ENCODE results near the gene RPTOR. TPM values are rescaled to one million over a fixed set of nuclear protein-coding genes. Genes with fewer than 3 reads are reported as not detected.
"Not testable (repeated sequence)": the region's sequence is repeated elsewhere in the genome, so short reads cannot be mapped to it uniquely, and the experiment has no call there.

RPTOR gene
- total RNA-seq, 1 experiment from 2014 or later = 19.7 TPM

DNA sequence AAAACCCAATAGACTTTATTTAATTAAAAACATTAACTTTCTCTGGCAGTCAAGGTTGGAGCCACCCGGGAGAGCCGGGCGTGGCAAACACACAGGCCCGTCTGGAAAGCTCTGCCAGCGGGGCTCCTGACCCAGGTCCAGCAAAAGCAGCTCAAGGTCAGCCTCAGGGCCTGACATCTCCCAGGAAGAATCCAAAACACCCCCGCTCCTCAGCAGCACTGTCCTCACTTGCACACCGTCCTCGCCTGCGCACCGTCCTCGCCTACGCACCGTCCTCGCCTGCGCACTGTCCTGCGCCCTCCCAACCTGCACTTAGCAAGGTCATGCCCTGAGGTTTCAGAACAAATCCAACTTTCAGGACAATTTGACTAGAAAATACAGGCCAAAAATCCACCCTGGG, 31.4 kb upstream of the RPTOR start:
- no peak for DNase-seq (ENCODE audit: extremely low read depth, low read depth)

DNA sequence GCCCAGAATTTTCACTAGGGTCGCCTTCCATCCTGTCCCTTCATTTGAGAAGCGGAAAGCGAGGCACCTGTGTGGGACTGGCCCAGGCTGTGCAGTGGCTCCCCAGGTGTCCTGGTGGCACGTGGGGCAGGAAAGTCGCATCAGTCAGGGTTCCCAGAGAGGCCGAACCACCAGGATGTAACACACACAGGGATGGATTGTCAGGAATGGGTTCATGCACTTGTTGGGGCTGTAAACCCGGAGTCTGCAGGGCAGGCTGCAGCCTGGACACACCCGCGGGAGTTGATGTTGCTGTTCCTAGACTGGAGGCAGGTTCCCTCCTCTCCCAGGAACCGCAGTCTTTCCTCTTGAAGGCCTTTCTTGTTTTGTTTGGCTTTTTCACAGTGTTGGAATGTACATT, 30.7 kb upstream of the RPTOR start:
- DNase-seq (ENCODE audit: extremely low read depth, low read depth) = no peak

DNA sequence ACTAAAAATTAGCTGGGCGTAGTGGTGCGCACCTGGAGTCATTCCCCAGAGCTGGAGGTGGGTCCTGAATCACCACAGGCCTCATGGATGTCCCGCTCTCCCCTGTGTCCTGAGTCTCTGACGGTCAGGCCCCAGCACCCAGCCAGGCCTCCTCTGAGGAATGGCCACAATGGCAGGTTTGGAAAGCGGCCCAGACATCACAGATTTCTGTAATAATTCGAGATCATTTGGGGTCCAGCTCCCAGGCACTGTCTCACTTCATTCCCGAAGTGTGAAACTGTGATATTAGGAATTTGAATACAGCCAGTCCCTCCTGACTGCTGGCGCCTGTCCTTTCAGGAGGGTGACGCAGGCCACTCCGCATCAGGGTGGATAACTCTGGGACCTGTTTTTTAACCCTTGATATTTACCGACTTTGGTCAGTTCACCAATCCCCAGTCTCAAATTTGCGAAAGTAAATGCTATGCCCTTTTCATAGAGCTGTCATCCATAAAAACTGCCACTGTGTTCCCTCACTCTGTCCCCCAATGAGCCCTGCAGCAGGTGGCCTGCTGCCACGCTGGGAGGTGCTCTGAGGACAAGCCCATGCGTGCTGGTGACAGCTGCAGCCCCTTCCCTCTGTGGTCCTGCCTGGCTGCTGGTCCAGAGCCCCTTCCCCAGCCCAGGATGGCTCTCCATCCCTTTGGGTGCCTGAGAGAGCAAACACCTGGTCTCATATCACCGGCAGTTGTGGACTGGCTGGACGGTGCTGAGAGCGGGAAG, 28.3 kb upstream of the RPTOR start:
- no peak for DNase-seq (ENCODE audit: extremely low read depth, low read depth)

DNA sequence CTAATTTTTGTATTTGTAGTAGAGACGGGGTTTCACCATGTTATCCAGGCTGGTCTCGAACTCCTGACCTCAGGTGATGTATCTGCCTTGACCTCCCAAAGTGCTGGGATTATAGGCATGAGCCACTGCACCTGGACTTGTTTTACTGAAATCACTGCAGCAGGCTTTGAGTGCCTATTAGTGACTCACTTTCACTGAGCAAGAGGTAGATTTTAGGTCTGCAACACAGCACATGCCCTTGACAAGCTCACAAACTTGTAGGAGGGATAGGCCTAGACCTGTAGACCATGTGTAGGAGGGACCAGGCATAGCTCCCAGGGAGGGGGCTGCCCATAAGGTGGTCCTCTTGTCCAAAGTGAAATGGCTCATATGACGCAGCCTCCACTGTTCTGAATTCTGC, 27.0 kb upstream of the RPTOR start:
- DNase-seq (ENCODE audit: extremely low read depth, low read depth) = no peak

DNA sequence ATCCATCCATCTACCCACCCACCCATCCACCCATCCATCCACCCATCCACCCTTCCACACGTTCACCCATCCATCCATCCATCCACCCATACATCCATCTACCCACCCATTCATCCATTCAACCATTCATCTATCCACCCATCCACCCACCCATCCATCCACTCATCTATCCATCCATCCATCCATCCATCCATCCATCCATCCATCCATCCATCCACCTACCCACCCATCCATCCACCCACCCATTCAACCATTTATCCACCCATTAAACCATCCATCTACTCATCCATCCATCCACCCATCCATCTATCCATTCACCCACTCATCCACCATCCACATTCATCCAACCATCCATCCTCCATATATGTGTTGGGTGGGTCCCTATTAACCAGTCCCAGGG, 26.2 kb upstream of the RPTOR start:
- no peak for DNase-seq (ENCODE audit: extremely low read depth, low read depth)

DNA sequence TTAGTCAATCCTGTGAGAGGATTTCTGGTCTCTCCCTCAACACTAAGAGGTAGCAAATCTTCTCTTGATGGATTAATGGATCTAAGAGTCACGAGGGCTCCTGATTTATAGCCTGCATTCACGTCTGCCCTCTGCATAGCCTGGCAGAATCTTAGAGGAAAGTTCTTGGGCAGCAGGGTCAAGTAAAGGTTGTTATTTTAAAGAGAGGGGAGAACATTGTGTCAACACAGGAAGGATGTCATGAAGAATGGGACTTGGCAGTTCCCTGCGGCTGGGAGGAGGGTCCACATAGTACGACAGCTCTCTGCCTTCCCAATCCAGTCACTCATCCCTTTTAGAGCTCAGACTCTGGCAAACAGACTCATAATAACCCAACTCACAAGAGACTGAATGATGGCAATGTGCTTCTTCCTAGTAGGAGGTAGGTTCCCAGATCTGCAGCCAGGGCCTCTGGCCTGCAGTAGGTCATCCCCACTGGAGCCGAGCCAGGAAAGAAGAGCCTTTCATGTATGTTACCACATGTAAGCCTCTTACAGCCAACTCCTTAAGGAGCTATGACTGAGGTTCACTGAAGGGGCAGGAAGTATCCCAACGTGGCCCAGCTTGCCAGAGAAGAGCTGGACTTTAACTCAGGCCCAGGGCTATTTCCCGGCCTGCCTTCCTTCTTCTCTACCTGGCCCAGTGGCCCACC, 25.4 kb upstream of the RPTOR start:
- DNase-seq (ENCODE audit: extremely low read depth, low read depth) = no peak

DNA sequence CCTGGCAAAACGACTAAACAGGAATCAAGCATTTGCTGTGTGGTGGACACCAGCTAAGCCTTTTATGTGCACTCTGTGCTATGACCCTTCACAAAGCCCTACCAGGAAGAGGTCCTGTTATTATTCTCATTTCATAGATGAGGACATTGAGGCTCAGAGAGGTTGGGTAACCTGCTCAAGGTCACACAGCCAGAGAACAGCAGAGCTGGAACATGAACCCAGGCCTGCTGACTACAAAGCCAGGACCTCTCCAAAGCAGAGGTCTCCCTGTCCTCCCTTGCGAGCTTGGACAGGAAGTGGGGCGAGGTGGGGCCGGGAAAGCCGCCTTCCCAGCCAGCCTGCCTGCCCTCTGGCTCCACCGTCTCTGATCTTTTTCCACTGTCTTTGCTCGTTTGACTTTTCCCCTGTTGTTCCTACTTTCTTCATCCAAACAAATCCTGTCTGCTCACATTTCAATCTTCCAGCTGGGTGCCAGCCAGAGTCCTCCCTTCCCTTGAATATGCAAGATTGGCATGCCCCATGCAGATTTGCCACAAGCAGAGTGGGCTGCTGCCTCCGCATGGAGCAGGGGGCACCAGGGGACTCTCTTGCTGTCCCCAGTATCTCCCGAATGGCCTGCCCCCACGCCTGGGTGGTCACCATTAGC, 23.7 kb upstream of the RPTOR start:
- DNase-seq (ENCODE audit: extremely low read depth, low read depth) = no peak

DNA sequence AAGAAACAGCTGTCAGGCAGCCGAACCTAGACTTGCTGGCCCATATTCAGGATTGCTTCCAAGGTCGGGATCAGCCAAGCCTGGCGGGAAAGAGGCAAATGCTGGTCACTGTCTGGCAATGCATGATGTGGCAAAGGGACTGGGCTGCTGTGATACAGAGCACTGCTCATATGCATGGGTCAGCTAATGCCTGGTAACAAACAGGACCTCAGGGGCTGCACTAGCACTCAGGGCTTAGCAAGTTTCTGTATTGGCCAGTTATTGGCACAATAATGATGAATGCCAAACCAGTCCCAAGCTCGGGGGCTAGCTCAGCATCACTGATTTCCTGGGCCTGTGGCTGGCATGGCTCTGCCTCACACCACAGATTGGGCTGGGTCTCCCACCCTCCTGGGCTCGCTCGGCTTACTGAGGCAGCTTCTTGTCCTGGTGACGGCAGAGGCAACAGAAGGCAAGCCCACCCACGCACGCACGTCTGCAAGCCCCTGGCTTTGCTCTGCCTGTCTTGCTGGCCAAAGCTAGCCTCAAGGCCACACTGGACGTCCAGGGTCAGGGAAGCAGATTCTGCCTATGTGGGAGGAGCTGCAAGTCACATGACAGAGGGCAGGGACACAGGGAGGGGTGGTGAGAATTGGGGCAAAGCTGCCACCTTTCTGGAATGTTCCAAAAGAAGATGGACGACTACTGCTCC, 21.4 kb upstream of the RPTOR start:
- no peak for DNase-seq (ENCODE audit: extremely low read depth, low read depth)

DNA sequence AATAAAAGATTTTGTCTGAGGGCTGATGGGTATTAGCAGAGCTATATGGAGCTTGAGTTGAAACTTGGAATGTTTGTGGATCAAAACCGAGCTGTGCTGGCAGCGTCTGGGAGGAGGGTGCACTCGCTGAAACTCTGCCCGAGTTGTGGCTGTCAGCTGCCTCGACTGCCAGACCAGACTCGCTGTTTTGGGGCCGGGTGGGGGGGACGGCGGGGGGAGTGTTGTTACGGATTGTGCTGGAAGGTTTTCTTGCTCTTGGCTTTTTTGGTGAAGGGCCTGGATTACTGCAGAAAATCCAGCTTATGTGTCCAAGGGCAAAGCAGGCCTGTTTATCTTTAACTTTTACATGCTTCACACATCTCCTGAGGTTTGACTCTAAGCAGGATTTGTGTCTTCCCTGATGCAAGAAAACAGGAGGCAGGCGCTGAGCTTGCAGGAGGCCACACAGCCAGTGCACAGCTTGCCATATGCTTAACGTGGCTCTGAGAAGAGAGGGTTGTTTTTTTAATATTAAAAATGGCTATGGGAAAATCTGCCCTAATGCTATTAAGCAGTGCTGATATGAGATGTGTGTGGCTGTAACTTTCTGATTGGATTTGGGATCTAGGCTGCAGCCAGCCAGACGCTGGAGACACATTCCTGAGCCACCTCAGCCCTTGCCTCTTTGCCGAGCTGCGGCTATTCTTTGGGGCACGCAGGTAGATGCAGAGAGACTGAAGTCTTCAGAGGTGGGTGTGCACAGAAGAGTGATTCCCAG, 20.5 kb upstream of the RPTOR start:
- DNase-seq (ENCODE audit: extremely low read depth, low read depth) = no peak

DNA sequence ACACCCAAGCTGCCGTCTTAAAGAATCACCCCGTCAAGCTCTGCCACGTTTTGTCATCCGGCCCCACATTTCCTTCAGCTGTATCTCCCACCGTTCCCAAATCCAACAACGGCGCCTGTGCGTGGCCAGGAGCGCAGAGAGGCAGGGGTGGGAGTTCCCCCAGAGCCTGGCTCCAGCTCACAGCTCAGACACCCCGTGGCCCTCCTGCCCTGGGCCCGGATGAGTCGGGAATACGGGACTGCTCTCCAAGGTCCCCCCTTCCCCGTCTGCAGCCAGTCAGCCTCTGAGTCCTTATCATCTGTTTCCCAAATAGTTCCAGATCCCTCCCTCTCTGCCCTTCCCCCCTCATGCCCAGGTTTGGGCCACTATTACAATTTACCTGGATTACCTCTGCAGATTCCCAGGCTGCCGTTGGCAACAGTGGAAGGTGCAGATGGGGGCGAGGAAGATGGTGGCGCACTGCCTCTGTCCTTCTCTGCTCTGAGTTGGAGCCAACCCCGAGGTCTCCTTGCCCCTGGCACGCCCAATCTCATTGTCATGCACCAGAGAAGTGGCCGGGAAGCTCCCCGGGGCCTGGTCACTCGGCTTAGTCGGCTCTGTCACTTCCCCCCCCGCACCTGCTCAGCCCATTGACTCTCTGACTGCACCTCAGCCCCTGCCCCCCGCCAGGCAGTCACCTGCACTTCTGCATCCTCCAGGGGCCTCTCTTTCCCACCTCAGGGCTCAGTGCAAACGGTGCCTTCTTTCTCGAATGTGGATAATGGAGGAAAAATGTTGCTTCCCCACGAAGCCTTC, 18.3 kb upstream of the RPTOR start:
- DNase-seq (ENCODE audit: extremely low read depth, low read depth) = no peak

DNA sequence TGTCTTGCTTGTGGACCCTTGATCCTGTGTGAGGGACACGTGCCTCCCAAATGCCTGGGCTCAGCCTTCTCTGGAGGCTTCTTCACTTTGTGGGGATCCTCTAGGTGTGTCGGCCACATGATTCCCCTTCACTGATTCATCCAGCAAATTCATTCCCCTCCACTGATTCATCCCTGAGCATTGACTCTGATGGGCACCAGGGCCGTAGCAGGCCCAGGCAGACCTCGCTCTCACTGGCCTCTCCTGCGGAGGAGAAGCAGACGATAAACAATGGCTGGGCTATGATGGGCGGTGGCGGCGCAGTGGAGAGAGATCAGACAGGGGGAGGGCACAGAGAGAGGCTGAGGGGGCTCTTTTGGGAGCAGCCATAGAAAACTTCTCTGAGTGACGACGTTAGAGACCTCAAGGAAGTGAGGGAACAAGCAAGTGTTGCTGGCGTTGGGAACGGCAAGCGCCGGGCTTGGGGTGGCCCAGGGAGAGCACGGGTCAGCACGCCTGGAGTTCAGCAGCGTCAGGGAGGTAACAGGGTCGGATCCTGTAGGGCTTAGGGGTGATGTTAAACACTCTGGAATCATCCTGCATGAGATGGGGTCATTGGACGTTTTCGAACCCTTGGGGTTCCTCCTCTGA, 17.5 kb upstream of the RPTOR start:
- no peak for DNase-seq (ENCODE audit: extremely low read depth, low read depth)

DNA sequence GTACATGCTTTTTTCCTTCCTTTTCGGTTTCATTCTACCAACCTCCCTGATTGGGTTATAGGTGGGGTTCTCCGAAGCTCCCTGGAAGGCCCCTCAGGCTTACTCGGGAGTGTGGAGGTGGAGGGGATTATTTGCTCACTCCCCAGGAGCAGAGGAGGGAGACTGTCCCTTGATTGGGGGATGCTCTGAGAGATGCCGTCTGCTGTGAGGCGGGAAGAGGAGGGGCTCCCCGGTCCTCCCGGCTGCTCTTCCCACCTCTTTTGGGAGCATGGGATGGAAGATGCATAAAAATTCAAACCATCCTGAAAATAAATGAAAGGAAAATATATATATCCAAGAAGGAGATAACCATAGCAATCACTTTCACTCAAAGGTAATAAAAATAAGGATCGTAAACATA, 16.1 kb upstream of the RPTOR start:
- no peak for DNase-seq (ENCODE audit: extremely low read depth, low read depth)

DNA sequence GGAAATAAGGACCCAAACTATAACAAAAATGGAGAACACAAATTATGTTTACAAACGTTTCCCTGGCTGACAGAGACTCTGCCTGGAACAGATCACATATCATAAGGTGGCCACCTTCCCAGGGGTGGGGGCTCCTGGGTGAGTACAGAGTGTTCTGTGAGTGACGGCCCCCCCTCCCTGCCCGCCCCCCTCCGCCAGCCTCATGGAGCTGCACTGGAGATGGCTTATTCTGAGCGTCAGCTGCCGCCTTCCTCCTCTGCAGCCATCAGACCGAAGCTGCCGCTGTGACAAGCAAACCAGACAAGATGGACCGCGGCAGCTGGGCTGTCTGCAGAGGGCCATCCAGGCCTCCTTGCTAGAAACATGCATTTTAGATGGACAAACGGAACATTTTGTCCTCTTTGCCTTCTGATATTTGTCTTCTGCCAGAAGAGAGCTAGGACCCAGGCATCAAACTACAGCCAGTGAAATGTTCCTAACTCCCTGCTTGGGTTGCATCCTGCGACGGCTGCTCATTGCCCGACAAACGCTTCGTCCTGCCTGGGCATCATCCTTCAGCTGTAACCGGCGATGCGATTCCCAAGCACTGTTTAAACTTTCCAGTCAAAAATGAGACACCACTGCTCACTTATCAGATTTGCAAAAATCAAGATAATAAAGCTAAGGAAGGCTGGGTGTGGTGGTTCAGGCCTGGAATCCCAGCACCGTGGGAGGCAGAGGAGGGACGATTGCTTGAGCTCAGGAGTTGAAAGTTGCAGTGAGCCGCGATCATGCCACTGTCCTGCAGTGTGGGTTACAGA, 15.3 kb upstream of the RPTOR start:
- no peak for DNase-seq (ENCODE audit: extremely low read depth, low read depth)

DNA sequence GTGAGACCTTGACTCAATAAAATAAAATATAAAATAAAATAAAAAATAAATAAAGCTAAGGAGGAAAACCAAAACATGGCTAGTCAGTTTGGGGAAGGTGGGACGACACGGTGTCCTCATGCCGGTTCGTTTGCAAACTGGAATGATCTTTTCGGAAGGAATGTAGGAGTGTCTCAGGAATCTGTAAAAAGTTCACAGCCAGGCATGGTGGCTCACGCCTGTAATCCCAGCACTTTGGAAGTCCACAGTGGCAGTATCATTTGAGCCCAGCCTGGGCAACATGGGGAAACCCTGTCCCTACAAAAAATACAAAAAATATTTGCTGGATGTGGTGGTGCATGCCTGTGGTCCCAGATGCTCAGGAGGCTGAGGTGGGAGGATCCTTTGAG, 14.7 kb upstream of the RPTOR start:
- no peak for DNase-seq (ENCODE audit: extremely low read depth, low read depth)

DNA sequence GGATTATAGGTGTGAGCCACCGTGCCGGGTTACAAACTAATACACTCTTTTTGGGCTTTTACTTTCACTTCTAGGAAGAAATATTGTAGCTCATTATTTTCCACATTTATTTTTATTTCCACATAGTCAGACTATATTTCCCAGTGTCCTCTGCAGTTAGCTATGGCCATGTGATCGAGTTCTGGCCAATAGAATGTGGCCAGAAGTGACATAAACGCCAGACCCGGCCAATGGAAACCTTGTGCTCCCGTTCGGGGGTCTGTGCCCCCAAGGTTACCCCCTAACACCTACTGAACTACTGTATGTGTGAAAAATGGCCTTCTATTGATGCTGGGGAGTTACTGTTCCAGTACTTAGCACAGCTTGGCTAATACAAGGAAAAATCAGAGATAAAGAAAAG, 13.2 kb upstream of the RPTOR start:
- DNase-seq (ENCODE audit: extremely low read depth, low read depth) = no peak

DNA sequence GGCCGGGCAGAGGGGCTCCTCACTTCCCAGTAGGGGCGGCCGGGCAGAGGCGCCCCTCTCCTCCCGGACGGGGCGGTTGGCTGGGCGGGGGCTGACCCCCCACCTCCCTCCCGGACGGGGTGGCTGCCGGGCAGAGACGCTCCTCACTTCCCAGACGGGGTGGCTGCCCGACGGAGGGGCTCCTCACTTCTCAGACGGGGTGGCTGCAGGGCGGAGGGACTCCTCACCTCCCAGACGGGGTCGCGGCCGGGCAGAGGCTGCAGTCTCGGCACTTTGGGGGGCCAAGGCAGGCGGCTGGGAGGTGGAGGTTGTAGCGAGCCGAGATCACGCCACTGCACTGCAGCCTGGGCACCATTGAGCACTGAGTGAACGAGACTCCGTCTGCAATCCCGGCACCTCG, 7.3 kb upstream of the RPTOR start:
- not testable (repeated sequence) for DNase-seq (ENCODE audit: extremely low read depth, low read depth)

DNA sequence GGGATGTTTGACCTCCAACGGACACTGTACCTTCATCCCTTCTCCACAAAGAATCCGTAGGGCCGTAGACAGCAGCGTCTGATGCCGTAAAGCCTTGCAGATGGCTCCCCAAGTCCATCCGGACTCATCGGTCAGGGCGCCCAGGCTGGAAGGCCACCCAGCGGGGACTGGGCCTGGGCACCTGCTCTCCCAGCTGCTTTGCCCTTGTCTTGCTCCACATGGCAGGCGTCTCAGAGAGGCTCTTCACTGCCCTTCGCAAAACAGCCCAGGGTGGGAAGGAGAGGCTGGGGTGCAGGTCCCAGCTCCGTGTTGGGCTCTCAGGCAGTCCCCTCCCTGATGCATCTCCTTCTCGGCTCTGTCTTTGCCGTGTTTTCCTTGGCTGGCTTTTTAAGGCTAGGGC, 6.2 kb upstream of the RPTOR start:
- no peak for DNase-seq (ENCODE audit: extremely low read depth, low read depth)

DNA sequence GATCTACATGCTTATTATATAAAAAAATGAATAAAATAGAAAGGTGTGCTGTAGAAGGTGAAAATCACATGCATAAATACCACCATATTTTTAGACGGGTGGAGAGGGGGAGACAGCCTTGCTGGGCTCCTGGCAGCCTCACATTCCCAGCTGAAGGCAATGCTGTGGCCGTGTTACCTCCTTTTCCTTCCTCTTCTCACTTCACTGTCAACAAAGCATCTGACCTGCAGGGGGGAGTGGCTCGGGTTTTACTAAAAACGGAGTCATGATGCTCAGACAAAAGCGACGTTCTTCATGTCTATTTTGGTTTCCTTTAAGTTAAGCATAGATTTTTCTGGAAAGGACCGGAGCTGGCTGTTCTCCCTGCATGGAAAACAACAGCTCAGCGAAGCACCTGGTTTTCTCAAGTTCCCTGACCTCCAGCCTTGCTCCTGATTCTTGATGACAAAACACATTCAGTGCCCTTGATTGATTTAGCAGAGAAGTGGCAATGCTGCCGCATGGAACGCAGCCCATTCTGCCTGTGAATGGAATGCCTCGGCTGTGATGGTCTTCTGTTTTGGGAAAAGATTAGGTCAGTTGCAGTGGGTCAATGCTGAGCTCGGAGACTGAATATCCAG, 5.5 kb upstream of the RPTOR start:
- DNase-seq (ENCODE audit: extremely low read depth, low read depth) = no peak
